Measurements from ENCODE around the gene AMELX. TPM values are rescaled to one million over a fixed set of nuclear protein-coding genes. Genes with fewer than 3 reads are reported as not detected.

AMELX gene
- not detected for polyA plus RNA-seq

- Histone ChIP-seq H3K4me1 (ENCODE audit: control insufficient read depth in 2 of 2, insufficient read depth in 2 of 2, low read length in 1 of 2) (no peaks in the 10 kb centered on the region), H3K27ac (ENCODE audit: low read depth in 2 of 2, low read length in 1 of 2) (no peak within 1 kb of the TSS), H3K4me3 (ENCODE audit: low read depth in 1 of 2, low read length in 2 of 2) (no peak within 1 kb of the TSS), H3K27me3 (ENCODE audit: control insufficient read depth in 1 of 2, insufficient read depth in 2 of 2, low read length in 2 of 2) (no peaks in the 10 kb centered on the region), H3K9me3 (ENCODE audit: control insufficient read depth in 2 of 2, insufficient read depth in 1 of 2, low read depth in 1 of 2, low read length in 1 of 2) (no peaks in the 10 kb centered on the region), H3K36me3 (ENCODE audit: control insufficient read depth in 2 of 2, insufficient read depth in 2 of 2, low read length in 1 of 2) (no peaks in the 10 kb centered on the region)
- 79 to 96% methylated on average over 2 of the region's 2 CpGs for WGBS, 2 donors
Measured at GRCh38 chrX:11293113-11293512, at the start of gene AMELX. Gene AMELX, plus strand, starts transcription at chrX:11293413. Its CDS starts 1,376 bp downstream, at chrX:11294789.

- H3K36me3 ChIP-seq (ENCODE audit: control insufficient read depth in 2 of 2, insufficient read depth in 2 of 2, low read length in 1 of 2), result no peaks in the 10 kb centered on the region
- no peaks in the 10 kb centered on the region for H3K9me3 ChIP-seq (ENCODE audit: control insufficient read depth in 2 of 2, insufficient read depth in 1 of 2, low read depth in 1 of 2, low read length in 1 of 2)
- peaks cover 0 to 2% of the 10 kb centered on the region in 2 donors for H3K4me1 ChIP-seq (ENCODE audit: control insufficient read depth in 2 of 2, insufficient read depth in 2 of 2, low read length in 1 of 2)
- 23 to 38% methylated on average over 2 of the region's 2 CpGs for WGBS, 2 donors
- no peak overlapping the region for H3K4me3 ChIP-seq (ENCODE audit: low read depth in 1 of 2, low read length in 2 of 2)
- no peak overlapping the region for H3K27ac ChIP-seq (ENCODE audit: low read depth in 2 of 2, low read length in 1 of 2)
- no peaks in the 10 kb centered on the region for H3K27me3 ChIP-seq (ENCODE audit: control insufficient read depth in 1 of 2, insufficient read depth in 2 of 2, low read length in 2 of 2)
Measured at GRCh38 chrX:11244636-11245035, 48.6 kb upstream of the AMELX start.

GRCh38 chrX:11254417-11255109, 38.6 kb upstream of the AMELX start:
- no peak overlapping the region for H3K27ac ChIP-seq (ENCODE audit: low read depth in 2 of 2, low read length in 1 of 2)
- WGBS, 2 donors, result 76 to 84% methylated on average over 5 of the region's 5 CpGs
- H3K4me3 ChIP-seq (ENCODE audit: low read depth in 1 of 2, low read length in 2 of 2), result no peak overlapping the region
- H3K36me3 ChIP-seq (ENCODE audit: control insufficient read depth in 2 of 2, insufficient read depth in 2 of 2, low read length in 1 of 2), result no peaks in the 10 kb centered on the region
- no peaks in the 10 kb centered on the region for H3K27me3 ChIP-seq (ENCODE audit: control insufficient read depth in 1 of 2, insufficient read depth in 2 of 2, low read length in 2 of 2)
- H3K4me1 ChIP-seq (ENCODE audit: control insufficient read depth in 2 of 2, insufficient read depth in 2 of 2, low read length in 1 of 2), result no peaks in the 10 kb centered on the region
- H3K9me3 ChIP-seq (ENCODE audit: control insufficient read depth in 2 of 2, insufficient read depth in 1 of 2, low read depth in 1 of 2, low read length in 1 of 2), result no peaks in the 10 kb centered on the region

- H3K4me1 ChIP-seq (ENCODE audit: control insufficient read depth in 2 of 2, insufficient read depth in 2 of 2, low read length in 1 of 2), result no peaks in the 10 kb centered on the region
Measured at GRCh38 chrX:11257290-11257689, 35.9 kb upstream of the AMELX start.

GRCh38 chrX:11257711-11258110, 35.5 kb upstream of the AMELX start:
- WGBS, 2 donors, result 73 to 82% methylated on average over 2 of the region's 2 CpGs
- Histone ChIP-seq H3K9me3 (ENCODE audit: control insufficient read depth in 2 of 2, insufficient read depth in 1 of 2, low read depth in 1 of 2, low read length in 1 of 2) (no peaks in the 10 kb centered on the region), H3K4me3 (ENCODE audit: low read depth in 1 of 2, low read length in 2 of 2) (no peak overlapping the region), H3K4me1 (ENCODE audit: control insufficient read depth in 2 of 2, insufficient read depth in 2 of 2, low read length in 1 of 2) (no peaks in the 10 kb centered on the region), H3K36me3 (ENCODE audit: control insufficient read depth in 2 of 2, insufficient read depth in 2 of 2, low read length in 1 of 2) (no peaks in the 10 kb centered on the region), H3K27ac (ENCODE audit: low read depth in 2 of 2, low read length in 1 of 2) (no peak overlapping the region), H3K27me3 (ENCODE audit: control insufficient read depth in 1 of 2, insufficient read depth in 2 of 2, low read length in 2 of 2) (peaks cover 0 to 2% of the 10 kb centered on the region in 2 donors)

More at GRCh38 chrX:11257290-11257689, 35.9 kb upstream of the AMELX start:
- WGBS, 2 donors, result 71 to 92% methylated on average over 2 of the region's 2 CpGs
- no peak overlapping the region for H3K27ac ChIP-seq (ENCODE audit: low read depth in 2 of 2, low read length in 1 of 2)
- H3K27me3 ChIP-seq (ENCODE audit: control insufficient read depth in 1 of 2, insufficient read depth in 2 of 2, low read length in 2 of 2), result peaks cover 0 to 2% of the 10 kb centered on the region in 2 donors
- H3K36me3 ChIP-seq (ENCODE audit: control insufficient read depth in 2 of 2, insufficient read depth in 2 of 2, low read length in 1 of 2), result no peaks in the 10 kb centered on the region
- no peaks in the 10 kb centered on the region for H3K9me3 ChIP-seq (ENCODE audit: control insufficient read depth in 2 of 2, insufficient read depth in 1 of 2, low read depth in 1 of 2, low read length in 1 of 2)
- no peak overlapping the region for H3K4me3 ChIP-seq (ENCODE audit: low read depth in 1 of 2, low read length in 2 of 2)

GRCh38 chrX:11259437-11259836, 33.8 kb upstream of the AMELX start:
- Histone ChIP-seq H3K4me3 (ENCODE audit: low read depth in 1 of 2, low read length in 2 of 2) (no peak overlapping the region), H3K4me1 (ENCODE audit: control insufficient read depth in 2 of 2, insufficient read depth in 2 of 2, low read length in 1 of 2) (no peaks in the 10 kb centered on the region), H3K27me3 (ENCODE audit: control insufficient read depth in 1 of 2, insufficient read depth in 2 of 2, low read length in 2 of 2) (peaks cover 0 to 2% of the 10 kb centered on the region in 2 donors), H3K36me3 (ENCODE audit: control insufficient read depth in 2 of 2, insufficient read depth in 2 of 2, low read length in 1 of 2) (no peaks in the 10 kb centered on the region), H3K9me3 (ENCODE audit: control insufficient read depth in 2 of 2, insufficient read depth in 1 of 2, low read depth in 1 of 2, low read length in 1 of 2) (no peaks in the 10 kb centered on the region), H3K27ac (ENCODE audit: low read depth in 2 of 2, low read length in 1 of 2) (no peak overlapping the region)
- 29 to 54% methylated on average over 1 of the region's 1 CpG for WGBS, 2 donors

- WGBS, 2 donors, result 92 to 97% methylated on average over 1 of the region's 1 CpG
- H3K27ac ChIP-seq (ENCODE audit: low read depth in 2 of 2, low read length in 1 of 2), result no peak overlapping the region
Measured at GRCh38 chrX:11261260-11261659, 32.0 kb upstream of the AMELX start.

GRCh38 chrX:11264925-11265324, 28.3 kb upstream of the AMELX start:
- no peaks in the 10 kb centered on the region for H3K36me3 ChIP-seq (ENCODE audit: control insufficient read depth in 2 of 2, insufficient read depth in 2 of 2, low read length in 1 of 2)
- WGBS, 2 donors, result 44 to 47% methylated on average over 1 of the region's 1 CpG
- H3K27me3 ChIP-seq (ENCODE audit: control insufficient read depth in 1 of 2, insufficient read depth in 2 of 2, low read length in 2 of 2), result peaks cover 0 to 2% of the 10 kb centered on the region in 2 donors
- no peak overlapping the region for H3K27ac ChIP-seq (ENCODE audit: low read depth in 2 of 2, low read length in 1 of 2)
- H3K4me1 ChIP-seq (ENCODE audit: control insufficient read depth in 2 of 2, insufficient read depth in 2 of 2, low read length in 1 of 2), result no peaks in the 10 kb centered on the region
- no peak overlapping the region for H3K4me3 ChIP-seq (ENCODE audit: low read depth in 1 of 2, low read length in 2 of 2)
- H3K9me3 ChIP-seq (ENCODE audit: control insufficient read depth in 2 of 2, insufficient read depth in 1 of 2, low read depth in 1 of 2, low read length in 1 of 2), result no peaks in the 10 kb centered on the region

More at GRCh38 chrX:11261260-11261659, 32.0 kb upstream of the AMELX start:
- H3K4me3 ChIP-seq (ENCODE audit: low read depth in 1 of 2, low read length in 2 of 2), result no peak overlapping the region
- H3K9me3 ChIP-seq (ENCODE audit: control insufficient read depth in 2 of 2, insufficient read depth in 1 of 2, low read depth in 1 of 2, low read length in 1 of 2), result no peaks in the 10 kb centered on the region
- H3K36me3 ChIP-seq (ENCODE audit: control insufficient read depth in 2 of 2, insufficient read depth in 2 of 2, low read length in 1 of 2), result no peaks in the 10 kb centered on the region
- H3K27me3 ChIP-seq (ENCODE audit: control insufficient read depth in 1 of 2, insufficient read depth in 2 of 2, low read length in 2 of 2), result peaks cover 0 to 2% of the 10 kb centered on the region in 2 donors
- H3K4me1 ChIP-seq (ENCODE audit: control insufficient read depth in 2 of 2, insufficient read depth in 2 of 2, low read length in 1 of 2), result no peaks in the 10 kb centered on the region

- WGBS, 2 donors, result 27 to 45% methylated on average over 3 of the region's 3 CpGs
- Histone ChIP-seq H3K9me3 (ENCODE audit: control insufficient read depth in 2 of 2, insufficient read depth in 1 of 2, low read depth in 1 of 2, low read length in 1 of 2) (no peaks in the 10 kb centered on the region), H3K4me3 (ENCODE audit: low read depth in 1 of 2, low read length in 2 of 2) (no peak overlapping the region), H3K27me3 (ENCODE audit: control insufficient read depth in 1 of 2, insufficient read depth in 2 of 2, low read length in 2 of 2) (peaks cover 0 to 2% of the 10 kb centered on the region in 2 donors), H3K36me3 (ENCODE audit: control insufficient read depth in 2 of 2, insufficient read depth in 2 of 2, low read length in 1 of 2) (no peaks in the 10 kb centered on the region), H3K27ac (ENCODE audit: low read depth in 2 of 2, low read length in 1 of 2) (no peak overlapping the region), H3K4me1 (ENCODE audit: control insufficient read depth in 2 of 2, insufficient read depth in 2 of 2, low read length in 1 of 2) (no peaks in the 10 kb centered on the region)
Measured at GRCh38 chrX:11265352-11265751, 27.9 kb upstream of the AMELX start.

- 54% methylated on average over 5 of the region's 5 CpGs for WGBS, 2 donors
- Histone ChIP-seq H3K9me3 (ENCODE audit: control insufficient read depth in 2 of 2, insufficient read depth in 1 of 2, low read depth in 1 of 2, low read length in 1 of 2) (no peaks in the 10 kb centered on the region), H3K36me3 (ENCODE audit: control insufficient read depth in 2 of 2, insufficient read depth in 2 of 2, low read length in 1 of 2) (no peaks in the 10 kb centered on the region), H3K4me1 (ENCODE audit: control insufficient read depth in 2 of 2, insufficient read depth in 2 of 2, low read length in 1 of 2) (no peaks in the 10 kb centered on the region), H3K27me3 (ENCODE audit: control insufficient read depth in 1 of 2, insufficient read depth in 2 of 2, low read length in 2 of 2) (no peaks in the 10 kb centered on the region), H3K27ac (ENCODE audit: low read depth in 2 of 2, low read length in 1 of 2) (no peak overlapping the region), H3K4me3 (ENCODE audit: low read depth in 1 of 2, low read length in 2 of 2) (no peak overlapping the region)
Measured at GRCh38 chrX:11266573-11267003, 26.6 kb upstream of the AMELX start.

Measured in esophagus (tissue), 2 donors.